Stimulated activated naive CD8-positive, alpha-beta T cell treated with anti-CD3 and anti-CD28 coated beads, Interleukin-15, Interleukin-2, amounts not matched to agents 100 U/mL and 50 U/mL, for 24 hours (primary cell): ENCODE results near the gene MRPS12.

ENCODE experiments used
- ATAC-seq: fragments of 150-1000 bp; cut with Tn5 transposase; one replicate; pipeline ENCODE4 v1.10.0; 2021
- DNase-seq: peaks from one replicate; pipeline ENCODE4 v3.0.0; 2021

MRPS12 gene

GRCh38 chr19:38911388-38912001 is 19.2 kb upstream of the MRPS12 start:
- ATAC-seq (no peak), DNase-seq (no peak)

GRCh38 chr19:38912600-38913514 is 17.9 kb upstream of the MRPS12 start:
- DNase-seq (no peak), ATAC-seq (no peak)

GRCh38 chr19:38913958-38914357 is 16.8 kb upstream of the MRPS12 start:
- ATAC-seq (no peak), DNase-seq (no peak)

GRCh38 chr19:38915329-38916321 is 15.1 kb upstream of the MRPS12 start:
- no peak for ATAC-seq
- DNase-seq: no peak

- DNase-seq (no peak), ATAC-seq (no peak)
These were observed 13.2 kb upstream of the MRPS12 start for GRCh38 chr19:38917516-38917915.

GRCh38 chr19:38917921-38918491 is 12.7 kb upstream of the MRPS12 start:
- no peak for ATAC-seq
- no peak for DNase-seq

GRCh38 chr19:38918526-38918925 is 12.2 kb upstream of the MRPS12 start:
- ATAC-seq (no peak), DNase-seq (no peak)

- DNase-seq (no peak), ATAC-seq (no peak)
These were observed 10.7 kb upstream of the MRPS12 start for GRCh38 chr19:38919837-38920601.

GRCh38 chr19:38920602-38921419 is 9.9 kb upstream of the MRPS12 start:
- DNase-seq (no peak), ATAC-seq (no peak)

GRCh38 chr19:38921420-38922274 is 9.1 kb upstream of the MRPS12 start:
- ATAC-seq (no peak), DNase-seq (no peak)

- DNase-seq: no peak
- ATAC-seq: no peak
These were observed 8.3 kb upstream of the MRPS12 start for GRCh38 chr19:38922482-38922881.

- DNase-seq (no peak), ATAC-seq (no peak)
These were observed 6.4 kb upstream of the MRPS12 start for GRCh38 chr19:38924388-38924787.

GRCh38 chr19:38928391-38929001 is 2.2 kb upstream of the MRPS12 start:
- DNase-seq (no peak), ATAC-seq (no peak)

GRCh38 chr19:38929929-38930775 is 592 bp upstream of the MRPS12 start, which contains the start of gene SARS2:
TSS of gene SARS2 (minus strand) at chr19:38930763. CDS start at chr19:38930736, 27 bp downstream.
- DNase-seq (peak; percentile 91), ATAC-seq (peak; percentile 68)

- ATAC-seq (no peak), DNase-seq (no peak)
These were observed 713 bp downstream of the MRPS12 start for GRCh38 chr19:38931521-38931793.

GRCh38 chr19:38932425-38933179 is 1.9 kb downstream of the MRPS12 start:
- ATAC-seq (no peak), DNase-seq (peak; percentile 49)

- DNase-seq: no peak
- no peak for ATAC-seq
These were observed 2.8 kb downstream of the MRPS12 start for GRCh38 chr19:38933544-38933943.
